SJSA1 (cell line): ENCODE results near the gene DNAAF9. TPM values are rescaled to one million over a fixed set of nuclear protein-coding genes. Genes with fewer than 3 reads are reported as not detected.

ENCODE experiments used
- DNase-seq, 2 experiments: peaks; one replicate each; pipeline ENCODE4 v3.0.0-alpha.2; 2015 to 2020; ENCODE audit warnings: low spot score in 2 of 2, low read depth in 1 of 2
- H3K27ac ChIP-seq: fragments of 250-450 bp; sonication (Bioruptor Pico); 2 replicates; pipeline ENCODE4 v1.5.1; 2020; ENCODE audit warnings: mild to moderate bottlenecking, moderate library complexity
- H3K27me3 ChIP-seq: fragments of 250-450 bp; sonication (Bioruptor Pico); replicated peaks from 2 replicates; pipeline ENCODE4 v1.5.1; 2020; ENCODE audit warnings: mild to moderate bottlenecking, moderate library complexity
- H3K36me3 ChIP-seq: fragments of 250-450 bp; sonication (Bioruptor Pico); 2 replicates; pipeline ENCODE4 v1.5.1; 2020; ENCODE audit warnings: mild to moderate bottlenecking
- H3K4me1 ChIP-seq: fragments of 250-450 bp; sonication (Bioruptor Pico); replicated peaks from 2 replicates; pipeline ENCODE4 v1.6.1; 2021; ENCODE audit warnings: mild to moderate bottlenecking
- H3K4me3 ChIP-seq: fragments of 250-450 bp; sonication (Bioruptor Pico); 2 replicates; pipeline ENCODE4 v1.5.1; 2020; ENCODE audit warnings: mild to moderate bottlenecking
- H3K9me3 ChIP-seq: fragments of 250-450 bp; sonication (Bioruptor Pico); replicated peaks from 2 replicates; pipeline ENCODE4 v1.5.1; 2020; ENCODE audit warnings: mild to moderate bottlenecking
- total RNA-seq: library from RNA; depleted of rRNA; stranded (reverse); fragments of >200 nt; shearing (Covaris generic); gene quantifications from 2 replicates; pipeline ENCODE4 v1.2.3, GENCODE V29; 2014; rRNA removed

DNAAF9 gene
- total RNA-seq, 1 experiment from 2014 or later, result 12.3 TPM

- Histone ChIP-seq H3K4me3 (no peak overlapping the region), H3K27ac (no peak overlapping the region), H3K9me3 (no peaks in the 10 kb centered on the region), H3K36me3 (peaks cover 64% of the 10 kb centered on the region), H3K27me3 (no peaks in the 10 kb centered on the region), H3K4me1 (no peaks in the 10 kb centered on the region)
- no peak for DNase-seq
Observed at GRCh38 chr20:3377644-3378043, 29.8 kb downstream of the DNAAF9 start.

GRCh38 chr20:3374296-3374695 is 33.2 kb downstream of the DNAAF9 start:
- Histone ChIP-seq H3K4me1 (no peaks in the 10 kb centered on the region), H3K4me3 (no peak overlapping the region), H3K36me3 (peaks cover 65% of the 10 kb centered on the region), H3K27me3 (no peaks in the 10 kb centered on the region), H3K27ac (no peak overlapping the region), H3K9me3 (no peaks in the 10 kb centered on the region)
- no peak for DNase-seq

GRCh38 chr20:3371754-3372153 is 35.7 kb downstream of the DNAAF9 start:
- H3K27ac ChIP-seq, result no peak overlapping the region
- no peaks in the 10 kb centered on the region for H3K27me3 ChIP-seq
- no peaks in the 10 kb centered on the region for H3K4me1 ChIP-seq
- no peaks in the 10 kb centered on the region for H3K9me3 ChIP-seq
- peaks cover 57% of the 10 kb centered on the region for H3K36me3 ChIP-seq
- DNase-seq, result no peak
- H3K4me3 ChIP-seq, result no peak overlapping the region

- DNase-seq, result no peak
- Histone ChIP-seq H3K9me3 (no peaks in the 10 kb centered on the region), H3K27ac (no peak overlapping the region), H3K4me1 (no peaks in the 10 kb centered on the region), H3K36me3 (peaks cover 31% of the 10 kb centered on the region), H3K4me3 (no peak overlapping the region), H3K27me3 (no peaks in the 10 kb centered on the region)
Observed at GRCh38 chr20:3367089-3367488, 40.4 kb downstream of the DNAAF9 start.

- Histone ChIP-seq H3K9me3 (no peaks in the 10 kb centered on the region), H3K36me3 (peaks cover 25% of the 10 kb centered on the region), H3K4me3 (no peak overlapping the region), H3K4me1 (no peaks in the 10 kb centered on the region), H3K27me3 (no peaks in the 10 kb centered on the region), H3K27ac (no peak overlapping the region)
- DNase-seq, result no peak
Observed at GRCh38 chr20:3364323-3365013, 43.0 kb downstream of the DNAAF9 start.

GRCh38 chr20:3360752-3361151 is 46.7 kb downstream of the DNAAF9 start:
- H3K4me1 ChIP-seq, result no peaks in the 10 kb centered on the region
- H3K27ac ChIP-seq, result no peak overlapping the region
- H3K36me3 ChIP-seq, result peaks cover 24% of the 10 kb centered on the region
- H3K9me3 ChIP-seq, result no peaks in the 10 kb centered on the region
- no peaks in the 10 kb centered on the region for H3K27me3 ChIP-seq
- H3K4me3 ChIP-seq, result no peak overlapping the region
- no peak for DNase-seq

- H3K36me3 ChIP-seq, result peaks cover 20% of the 10 kb centered on the region
- no peaks in the 10 kb centered on the region for H3K4me1 ChIP-seq
- no peaks in the 10 kb centered on the region for H3K27me3 ChIP-seq
- H3K4me3 ChIP-seq, result no peak overlapping the region
- H3K27ac ChIP-seq, result no peak overlapping the region
- DNase-seq, result no peak
- H3K9me3 ChIP-seq, result no peaks in the 10 kb centered on the region
Observed at GRCh38 chr20:3358676-3359340, 48.7 kb downstream of the DNAAF9 start.

Other genes starting within 250 kb of the DNAAF9 start
- 15.5 and 26.3 TPM in 2 replicates for gene FASTKD5, start 247.8 kb downstream of the DNAAF9 start, total RNA-seq
- 3.7 and 4.2 TPM in 2 replicates for gene UBOX5, start 247.8 kb downstream of the DNAAF9 start, total RNA-seq
- gene LZTS3, start 234.1 kb downstream of the DNAAF9 start, total RNA-seq, result 3.9 and 6.1 TPM in 2 replicates
- 28.2 and 29.1 TPM in 2 replicates for gene DDRGK1, start 203.0 kb downstream of the DNAAF9 start, total RNA-seq
- gene ITPA, start 198.2 kb downstream of the DNAAF9 start, total RNA-seq, result 59.3 and 78.0 TPM in 2 replicates
- gene SLC4A11, start 168.5 kb downstream of the DNAAF9 start, total RNA-seq, result 0.24 TPM in 1 of 2 replicates, not detected in the other
- 18.1 and 27.8 TPM in 2 replicates for gene ATRN, start 63.3 kb upstream of the DNAAF9 start, total RNA-seq